Choroid plexus epithelial cell (primary cell): Measurements from ENCODE around the gene CELF3.
A peak's percentile ranks its signal among the peaks of the same experiment; 100 is the strongest.
"Not testable (repeated sequence)": the region's sequence is repeated elsewhere in the genome, so short reads cannot be mapped to it uniquely, and the experiment has no call there.

Source experiments
- DNase-seq: peaks from one replicate; pipeline ENCODE4 v3.0.0-alpha.2; 2010; ENCODE audit warnings: low read depth
- H3K4me3 ChIP-seq: 2 replicates; pipeline ENCODE4 v1.5.1; 2011; ENCODE audit warnings: low read depth, mild to moderate bottlenecking, control low read depth, low read length, moderate library complexity
- CTCF ChIP-seq: conservative IDR thresholded peaks from 2 replicates; pipeline ENCODE4 v1.5.1; 2011; ENCODE audit warnings: low read depth, mild to moderate bottlenecking, control low read depth, inconsistent platforms, low read length, moderate library complexity

Gene CELF3

GRCh38 chr1:151681923-151682322, 34.7 kb downstream of the CELF3 start:
- DNase-seq: peak; percentile 39
- no peak overlapping the region for H3K4me3 ChIP-seq
- no peak for TF ChIP-seq CTCF

GRCh38 chr1:151680826-151681225, 35.8 kb downstream of the CELF3 start:
- no peak for TF ChIP-seq CTCF
- no peak overlapping the region for H3K4me3 ChIP-seq
- peak; percentile 92 for DNase-seq

- no peak overlapping the region for H3K4me3 ChIP-seq
- TF ChIP-seq CTCF: no peak
- DNase-seq: peak; percentile 43
Observed at GRCh38 chr1:151680391-151680790, 36.2 kb downstream of the CELF3 start.

DNA sequence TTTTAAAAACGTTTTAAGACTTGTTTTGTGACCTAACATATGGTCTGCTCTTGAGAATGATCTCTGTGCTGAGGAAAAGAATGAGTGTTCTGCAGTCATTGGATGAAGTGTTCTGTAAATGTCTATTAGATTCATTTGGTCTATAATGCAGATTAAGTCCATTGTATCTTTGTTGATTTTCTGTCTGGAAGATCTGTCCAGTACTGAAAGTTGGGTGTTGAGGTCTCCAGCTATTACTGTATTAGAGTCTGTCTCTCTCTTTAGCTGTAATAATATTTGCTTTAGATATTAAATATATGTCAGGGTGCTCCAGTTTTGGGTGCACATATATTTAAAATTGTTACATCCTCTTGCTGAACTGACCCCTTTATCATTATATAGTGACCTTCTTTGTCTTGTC, 43.2 kb downstream of the CELF3 start:
- H3K4me3 ChIP-seq: no peak overlapping the region
- no peak for DNase-seq
- no peak for TF ChIP-seq CTCF

- not testable (repeated sequence) for H3K4me3 ChIP-seq, DNase-seq
Observed at GRCh38 chr1:151670036-151670675, 46.4 kb downstream of the CELF3 start.

GRCh38 chr1:151668090-151668489, 48.5 kb downstream of the CELF3 start:
- TF ChIP-seq CTCF: no peak
- DNase-seq: no peak
- H3K4me3 ChIP-seq: no peak overlapping the region

GRCh38 chr1:151661751-151662150, 54.9 kb downstream of the CELF3 start:
- no peak for DNase-seq
- H3K4me3 ChIP-seq: no peak overlapping the region
- TF ChIP-seq CTCF: no peak
